MCF 10A (cell line): Measurements from ENCODE around the gene SLC34A1. TPM values are rescaled to one million over a fixed set of nuclear protein-coding genes. Genes with fewer than 3 reads are reported as not detected.
A peak's percentile ranks its signal among the peaks of the same experiment; 100 is the strongest.

Source experiments
- BruUV-seq: library from RNA; stranded (reverse); fragments of 400-500 nt; replicated peaks from 2 replicates; lab custom pipeline; 2021; lab: Mats Ljungman, UMichigan
- CTCF ChIA-PET: fragments of 300-600 bp; sonication (Branson Sonifier 250); formaldehyde crosslinking; extraction: SDS; loops from one replicate; lab custom pipeline; 2021; ENCODE audit warnings: antibody characterized with exemption, inconsistent platforms; lab: Yijun Ruan, JAX
- POLR2A ChIA-PET: fragments of 300-600, 350-650 bp; sonication (Branson Sonifier 250); formaldehyde crosslinking; extraction: SDS; loops from one replicate; lab custom pipeline; 2020; ENCODE audit warnings: antibody characterized with exemption, inconsistent platforms; lab: Yijun Ruan, JAX
- DNase-seq: peaks from one replicate; pipeline ENCODE4 v3.0.0-alpha.2; 2018; ENCODE audit not compliant: unreplicated experiment
- H3K27ac Mint-ChIP-seq: one replicate; pipeline ENCODE4 v1.8.0; 2022; ENCODE audit warnings: mild to moderate bottlenecking, low read depth, mixed read lengths; ENCODE audit not compliant: unreplicated experiment
- H3K27me3 Mint-ChIP-seq: one replicate; pipeline ENCODE4 v1.8.0; 2022; ENCODE audit warnings: mixed read lengths; ENCODE audit not compliant: insufficient read depth, unreplicated experiment
- H3K36me3 Mint-ChIP-seq: one replicate; pipeline ENCODE4 v1.8.0; 2022; ENCODE audit warnings: mild to moderate bottlenecking, moderate library complexity, mixed read lengths; ENCODE audit not compliant: insufficient read depth, unreplicated experiment
- H3K4me1 Mint-ChIP-seq: one replicate; pipeline ENCODE4 v1.8.0; 2022; ENCODE audit warnings: mixed read lengths; ENCODE audit not compliant: insufficient read depth, unreplicated experiment
- H3K4me3 Mint-ChIP-seq: one replicate; pipeline ENCODE4 v1.8.0; 2022; ENCODE audit warnings: mild to moderate bottlenecking, moderate library complexity, mixed read lengths; ENCODE audit not compliant: unreplicated experiment
- H3K9me3 Mint-ChIP-seq: one replicate; pipeline ENCODE4 v1.8.0; 2022; ENCODE audit warnings: mixed read lengths; ENCODE audit not compliant: unreplicated experiment
- CTCF ChIP-seq: fragments of 200-600 bp; IDR thresholded peaks from one replicate; pipeline ENCODE4 v1.8.0; 2022; ENCODE audit warnings: antibody characterized with exemption, mild to moderate bottlenecking; ENCODE audit not compliant: unreplicated experiment
- intact Hi-C: fragments of 100-400 bp; cut with micrococcal nuclease; formaldehyde crosslinking; loops from 2 replicates; pipeline ENCODE4 v1.14.1; 2022
- total RNA-seq: library from RNA; stranded (reverse); gene quantifications from 2 replicates; pipeline ENCODE4 v1.2.3, GENCODE V29; 2022

SLC34A1 gene
- total RNA-seq, 1 experiment from 2014 or later: not detected

- POLR2A ChIA-PET: interaction anchor here (4.9 kb wide), 1 partner anchor 15 kb away, joined by 30 read pairs; the partner anchor contains the start of gene LMAN2
- no peak for TF ChIP-seq CTCF
- peaks cover 18% of the 10 kb centered on the region for H3K4me1 Mint-ChIP-seq
- no TSS peak for BruUV-seq
- CTCF ChIA-PET: interaction anchor here (0.7 to 2.2 kb wide), 5 partner anchors 24 to 254 kb away, joined by 3 to 8 read pairs (median 4); no protein-coding TSS in a partner anchor
- no peak overlapping the region for H3K4me3 Mint-ChIP-seq
- H3K36me3 Mint-ChIP-seq: no peaks in the 10 kb centered on the region
- no peak overlapping the region for H3K27ac Mint-ChIP-seq
- intact Hi-C loops: no loop called here
- H3K27me3 Mint-ChIP-seq: no peaks in the 10 kb centered on the region
- H3K9me3 Mint-ChIP-seq: no peaks in the 10 kb centered on the region
- DNase-seq: no peak
Measured at GRCh38 chr5:177365845-177366527, 18.2 kb upstream of the SLC34A1 start.

GRCh38 chr5:177366528-177367322 lies 17.5 kb upstream of the SLC34A1 start:
- DNase-seq: no peak
- Mint-ChIP-seq H3K27ac (peak overlapping the region; percentile 41), H3K9me3 (no peaks in the 10 kb centered on the region), H3K36me3 (no peaks in the 10 kb centered on the region), H3K4me1 (peaks cover 24% of the 10 kb centered on the region), H3K4me3 (no peak overlapping the region), H3K27me3 (no peaks in the 10 kb centered on the region)
- intact Hi-C loops: no loop called here
- no TSS peak for BruUV-seq
- TF ChIP-seq CTCF: no peak
- POLR2A ChIA-PET: interaction anchor here (4.9 kb wide), 1 partner anchor 15 kb away, joined by 30 read pairs; the partner anchor contains the start of gene LMAN2
- CTCF ChIA-PET: interaction anchor here (0.5 to 2.2 kb wide), 6 partner anchors 10 to 87 kb away, joined by 3 to 8 read pairs (median 4); no protein-coding TSS in a partner anchor

GRCh38 chr5:177367323-177367848 lies 16.8 kb upstream of the SLC34A1 start:
- no peak for TF ChIP-seq CTCF
- H3K4me3 Mint-ChIP-seq: no peak overlapping the region
- intact Hi-C loops: no loop called here
- CTCF ChIA-PET: interaction anchor here (0.5 to 2.2 kb wide), 6 partner anchors 11 to 87 kb away, joined by 3 to 8 read pairs (median 4); no protein-coding TSS in a partner anchor
- no peaks in the 10 kb centered on the region for H3K27me3 Mint-ChIP-seq
- no peaks in the 10 kb centered on the region for H3K9me3 Mint-ChIP-seq
- POLR2A ChIA-PET: interaction anchor here (4.9 kb wide), 1 partner anchor 16 kb away, joined by 30 read pairs; the partner anchor contains the start of gene LMAN2
- peak overlapping the region; percentile 41 for H3K27ac Mint-ChIP-seq
- no peak for DNase-seq
- BruUV-seq: no TSS peak
- H3K36me3 Mint-ChIP-seq: no peaks in the 10 kb centered on the region
- H3K4me1 Mint-ChIP-seq: peaks cover 25% of the 10 kb centered on the region
